ENCODE results near the gene TBX3.

TBX3 gene

DNA sequence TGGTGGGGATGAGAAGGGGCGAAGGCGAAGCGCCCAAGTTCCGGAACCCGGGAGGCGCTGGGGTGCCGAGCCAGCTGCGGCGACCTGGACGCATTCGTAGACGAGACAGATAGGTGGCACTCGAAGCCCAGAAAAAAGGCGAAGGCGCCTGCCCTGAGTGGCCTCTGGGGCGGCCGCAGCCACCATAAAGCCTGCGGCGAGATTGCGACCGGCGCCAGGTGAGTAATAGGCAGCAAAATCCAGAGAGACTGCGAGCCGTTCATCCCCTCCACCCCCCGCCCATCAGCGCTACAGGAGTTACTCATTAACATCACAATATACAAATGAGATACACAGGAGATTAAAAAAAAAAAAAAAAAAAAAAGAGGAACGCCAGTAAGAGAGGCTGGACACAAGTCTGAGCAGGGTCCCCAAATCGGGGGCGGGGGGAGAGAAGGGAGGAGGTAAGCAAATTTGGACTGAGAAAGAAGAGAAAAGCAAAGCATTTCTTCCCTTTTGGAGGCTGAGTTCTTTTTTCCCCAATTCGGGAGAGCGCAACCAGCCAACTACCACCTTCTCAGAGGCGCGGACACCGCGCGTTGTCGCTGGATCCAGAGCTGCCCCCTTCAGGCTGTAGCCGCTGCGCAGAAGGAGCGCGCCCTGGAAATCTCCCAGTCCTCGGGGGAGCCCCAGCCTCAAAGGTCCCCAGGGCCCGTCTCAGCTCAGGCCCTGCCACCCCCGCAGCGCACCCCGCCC is 15.7 kb downstream of the TBX3 start:
- DNase-seq: peak in 9 of 14 donors; percentile 1 to 49 (median 11)

DNA sequence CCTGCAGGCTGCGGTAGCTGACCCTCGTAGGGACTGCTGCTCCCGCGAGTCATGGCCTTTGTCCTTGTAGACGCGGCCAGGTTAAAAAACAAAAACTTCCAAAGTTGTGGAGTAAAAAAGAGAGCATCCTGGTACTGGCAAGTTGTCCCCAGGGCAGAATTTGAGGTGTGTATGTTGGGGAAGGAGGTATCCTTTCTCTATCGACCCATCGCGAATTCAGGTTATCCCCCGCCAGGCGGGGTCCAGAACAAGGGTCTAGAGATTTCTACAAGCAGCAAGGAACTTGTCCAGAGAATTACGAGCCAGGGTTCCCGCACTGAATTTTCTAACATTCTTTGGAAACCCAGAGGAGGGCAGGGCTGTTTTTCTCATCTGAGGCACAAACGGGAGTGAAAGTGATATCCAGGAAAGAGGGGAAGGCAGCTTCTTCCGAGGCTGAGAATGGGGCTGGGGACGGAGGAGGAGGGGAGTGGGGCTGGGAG is 16.3 kb downstream of the TBX3 start:
- no peak for DNase-seq

DNA sequence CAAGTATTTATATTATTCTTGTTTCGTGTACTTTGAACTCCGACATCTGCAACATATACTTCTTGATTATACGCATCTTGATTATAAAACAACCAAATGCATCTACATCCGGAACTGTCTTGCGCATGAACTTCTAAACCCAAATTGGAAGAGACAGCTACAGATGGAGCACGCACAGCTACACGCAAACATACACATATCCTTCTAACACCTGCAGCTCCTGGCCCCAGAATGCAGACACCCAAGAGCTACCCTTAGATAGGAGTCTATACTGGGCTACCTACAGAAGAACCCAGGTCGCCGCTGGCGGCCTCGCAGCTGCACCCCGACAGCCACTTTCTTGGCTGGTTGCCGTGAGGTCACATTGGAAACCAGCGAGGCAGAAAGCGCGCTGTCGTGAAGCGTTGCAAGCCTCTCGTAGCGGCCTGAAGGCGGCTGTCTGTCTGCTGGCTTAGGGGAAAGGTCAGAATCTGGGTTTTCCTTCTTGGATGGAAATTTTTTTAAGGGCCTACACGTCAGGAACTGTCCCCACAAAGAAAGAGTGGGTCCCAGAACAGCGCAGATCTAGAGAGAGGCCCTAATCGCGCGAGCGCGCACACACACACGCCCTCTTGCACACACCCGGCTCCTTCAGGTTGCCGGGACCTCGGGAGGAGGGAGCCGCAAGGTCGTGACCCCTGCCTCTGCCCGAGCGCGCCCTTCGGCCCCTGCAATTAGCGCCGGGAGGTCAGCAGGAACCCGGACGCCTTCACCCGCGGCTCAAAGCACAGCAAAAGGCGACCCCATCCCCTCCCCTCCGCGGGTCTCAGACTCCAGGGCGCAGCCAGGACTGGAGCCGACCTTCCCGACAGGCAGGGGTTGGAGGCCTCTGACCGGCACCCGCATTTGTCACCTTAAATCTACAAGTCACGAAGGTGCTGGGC is 17.0 kb downstream of the TBX3 start:
- no peak for DNase-seq

DNA sequence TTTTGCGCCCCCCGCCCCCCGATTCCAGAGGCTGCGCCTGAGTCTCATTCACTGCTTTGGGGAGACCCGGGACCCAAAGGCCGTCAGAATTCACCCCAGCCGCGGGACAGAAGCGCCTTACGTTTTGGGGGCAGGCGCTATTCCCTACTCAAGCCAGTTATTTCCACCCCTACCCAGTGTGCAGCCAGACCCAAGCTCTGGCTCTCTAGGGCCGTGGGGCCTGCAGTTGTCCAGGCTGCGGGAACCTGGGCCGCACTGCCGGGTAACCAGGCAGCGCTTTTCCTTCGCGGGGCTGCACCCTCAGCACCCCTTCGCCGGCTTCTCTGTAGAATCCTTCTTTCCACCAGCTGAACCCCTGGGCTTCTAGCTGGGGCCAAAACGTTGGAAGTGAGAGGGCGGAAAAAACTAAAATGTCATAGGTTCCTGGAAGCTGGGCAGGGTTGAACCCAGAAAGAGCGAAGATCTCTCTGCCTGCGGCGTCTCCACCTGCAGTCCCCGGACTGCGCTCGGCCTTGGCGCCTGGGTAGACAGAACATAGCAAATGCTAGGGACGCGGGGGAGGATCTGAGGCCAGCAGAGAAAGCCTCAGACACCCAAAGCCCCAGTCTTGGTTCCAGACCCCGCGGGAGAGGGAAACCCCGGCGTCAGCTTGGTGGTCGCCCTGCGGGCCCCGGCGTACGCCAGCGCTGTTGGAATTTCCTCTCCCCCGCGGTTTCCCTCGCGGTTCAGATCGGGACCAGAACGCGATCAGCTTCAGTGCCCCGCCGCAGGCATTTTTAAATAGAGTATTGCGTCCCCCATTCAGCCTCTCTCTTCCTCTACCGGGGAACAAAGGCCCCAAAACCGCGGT is 18.3 kb downstream of the TBX3 start:
- no peak for DNase-seq

DNA sequence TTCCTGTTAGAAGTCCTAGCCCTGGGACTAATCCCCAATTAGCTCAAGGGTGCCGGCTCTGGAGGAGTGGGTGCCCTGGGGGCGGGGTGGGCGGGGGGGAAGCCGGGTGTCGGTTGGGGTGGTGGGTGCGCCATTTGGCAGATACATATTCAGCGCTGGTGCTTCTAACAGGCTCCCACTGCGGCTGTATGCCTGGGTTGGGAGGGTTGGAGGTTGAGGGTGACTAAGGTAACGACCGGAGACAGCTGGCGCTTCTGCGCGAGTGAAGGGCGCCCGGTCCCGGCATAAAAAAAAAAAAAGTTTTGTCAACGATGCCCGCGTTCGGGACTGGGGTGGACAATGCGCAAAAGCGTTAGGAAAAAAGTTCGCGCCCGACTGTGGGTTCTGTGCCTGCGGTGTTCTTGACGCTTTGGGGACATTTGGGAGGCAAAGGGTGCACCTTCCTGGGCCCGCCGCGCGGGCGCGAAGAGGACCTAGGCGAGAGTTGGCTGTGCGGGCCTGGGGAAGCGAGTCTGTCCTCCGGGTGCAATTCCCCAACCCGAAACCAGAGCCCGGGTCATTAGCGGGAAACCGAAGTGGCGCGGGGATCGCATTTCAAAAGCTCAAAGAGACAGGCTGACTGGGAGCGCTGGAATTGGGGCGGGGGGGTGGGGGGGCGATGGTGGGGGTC is 19.2 kb downstream of the TBX3 start:
- no peak for DNase-seq

DNA sequence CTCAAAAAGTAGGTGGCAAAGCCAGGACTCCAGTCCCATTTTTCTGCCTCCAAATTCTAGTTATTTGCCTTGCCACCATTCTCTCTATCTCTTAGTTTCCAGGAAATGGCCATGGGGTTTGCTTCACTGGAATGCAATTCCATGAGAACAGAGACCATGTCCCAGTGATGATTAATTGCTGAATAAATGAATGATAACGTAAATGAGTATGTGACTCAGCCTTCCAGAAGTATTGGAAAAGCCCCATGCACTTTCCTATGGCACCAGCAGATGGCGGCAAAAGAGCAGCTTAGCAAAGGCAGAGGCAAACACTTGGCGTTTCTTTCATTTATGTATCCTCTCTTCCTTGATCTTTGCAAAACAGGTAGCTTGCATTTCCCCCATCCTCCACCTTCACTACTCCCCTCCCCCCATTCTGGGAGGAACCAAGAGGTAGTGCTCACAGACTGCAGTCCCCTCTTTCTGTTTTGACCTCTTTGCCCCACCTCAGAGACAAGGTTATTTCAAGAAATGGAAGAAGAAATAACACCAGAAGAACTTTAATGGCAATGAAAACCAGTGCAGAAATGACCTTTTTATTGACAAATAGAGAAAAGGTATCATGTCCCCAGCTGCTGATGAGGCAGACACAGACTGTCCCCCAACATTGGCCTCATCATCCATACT is 21.3 kb downstream of the TBX3 start:
- peak in 9 of 14 donors; percentile 4 to 62 (median 30) for DNase-seq

DNA sequence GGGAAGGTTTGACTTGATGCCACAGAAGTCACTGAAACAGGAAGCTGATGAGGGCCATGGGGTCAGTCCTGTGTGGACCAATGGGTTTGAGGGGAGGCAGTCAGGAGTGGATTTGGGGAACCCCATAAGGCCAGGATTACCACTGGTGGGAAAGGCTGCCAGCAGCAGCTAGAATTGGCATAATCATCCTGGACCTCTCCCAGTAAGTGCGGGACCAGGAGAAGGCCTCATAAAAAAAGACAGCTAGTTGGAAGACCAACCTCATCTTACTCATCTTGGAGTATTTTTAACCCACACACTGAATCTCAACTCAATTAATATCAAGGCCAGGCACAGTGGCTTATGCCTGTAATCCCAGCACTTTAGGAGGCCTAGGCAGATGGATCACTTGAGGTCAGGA is 22.7 kb downstream of the TBX3 start:
- DNase-seq: no peak

DNA sequence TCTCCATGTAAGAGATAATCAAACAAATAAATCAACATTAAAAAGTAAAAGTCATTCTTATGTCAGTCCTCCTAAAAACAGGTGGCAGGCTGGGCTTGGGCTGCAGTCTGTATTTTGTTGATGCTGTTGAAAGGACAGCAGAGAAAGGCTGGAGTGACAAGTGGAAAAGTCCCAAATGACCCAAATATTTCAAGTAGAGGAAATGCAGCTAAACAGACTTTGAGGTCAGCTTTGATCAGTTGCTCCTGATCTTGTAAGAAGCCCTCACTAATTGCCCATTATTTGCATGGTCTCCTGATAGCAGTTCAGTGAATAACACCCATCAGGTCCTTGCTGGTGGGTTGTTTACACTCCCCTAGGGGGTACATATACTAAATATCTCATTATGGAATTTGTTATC is 24.9 kb downstream of the TBX3 start:
- DNase-seq: no peak

DNA sequence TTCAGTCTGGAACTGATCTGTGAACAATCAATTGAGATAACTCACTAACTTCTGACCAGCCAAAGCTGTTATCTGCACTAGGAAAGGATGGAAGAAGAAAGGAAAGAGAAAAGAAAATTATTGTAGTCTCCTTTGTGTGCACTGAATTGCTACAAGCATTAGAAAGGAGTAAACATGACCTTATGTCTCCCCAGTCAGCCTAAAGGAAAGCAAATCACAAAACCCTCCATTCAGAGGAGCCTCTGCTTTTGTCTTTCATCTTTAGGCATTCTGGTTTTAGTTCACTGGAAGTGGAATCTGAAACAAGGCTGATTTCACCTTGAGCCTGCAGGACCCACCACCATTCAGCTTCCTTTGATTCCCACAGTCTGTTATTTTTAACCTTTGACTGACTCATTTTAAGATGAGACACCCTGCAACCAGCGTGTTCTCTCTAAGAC is 26.0 kb downstream of the TBX3 start:
- DNase-seq: no peak

DNA sequence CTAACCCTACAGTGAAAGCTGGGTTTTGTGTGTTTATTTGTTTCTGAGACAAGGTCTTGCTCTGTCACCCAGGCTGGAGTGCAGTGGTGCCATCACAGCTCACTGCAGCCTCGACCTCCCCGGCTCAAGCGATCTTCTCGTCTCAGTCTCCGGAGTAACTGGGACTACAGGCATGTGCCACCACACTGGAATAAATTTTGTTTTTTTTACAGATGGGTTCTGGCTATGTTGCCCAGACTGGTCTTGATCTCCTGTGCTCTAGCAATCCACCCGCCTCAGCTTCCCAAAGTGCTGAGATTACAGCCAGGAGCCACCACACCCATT is 26.4 kb downstream of the TBX3 start:
- DNase-seq: no peak

DNA sequence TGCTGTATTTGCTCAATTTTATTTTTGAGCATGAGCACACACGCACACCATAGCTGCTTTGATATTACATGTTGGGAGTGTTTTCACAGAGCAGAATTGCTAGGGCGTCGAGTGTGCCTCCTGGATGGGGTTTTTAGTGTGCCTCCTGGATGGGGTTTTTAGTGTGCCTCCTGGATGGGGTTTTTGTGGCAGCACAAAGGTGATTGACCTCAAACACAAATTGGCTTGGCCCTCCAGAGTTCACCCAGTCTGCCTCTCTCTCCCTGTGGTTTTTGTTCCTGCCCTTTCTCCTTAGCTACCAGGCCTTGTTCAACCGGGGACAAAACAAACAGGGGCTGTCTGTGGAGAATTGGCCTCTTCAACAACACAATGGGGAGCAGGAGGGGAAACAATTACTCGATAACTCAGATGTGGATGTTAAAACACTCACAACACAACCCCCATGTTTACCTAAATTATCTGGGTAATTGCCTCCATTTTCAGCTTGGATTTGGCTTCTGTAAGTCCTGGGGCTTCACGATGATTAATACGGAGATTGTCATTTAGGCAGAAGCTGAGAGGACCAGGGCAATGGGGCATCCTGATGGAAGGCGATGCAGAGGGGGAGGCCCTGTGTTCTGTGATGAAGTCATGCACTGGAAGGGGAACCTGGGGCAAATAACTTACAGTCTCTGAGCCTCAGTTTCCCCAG is 26.9 kb downstream of the TBX3 start:
- no peak for DNase-seq

DNA sequence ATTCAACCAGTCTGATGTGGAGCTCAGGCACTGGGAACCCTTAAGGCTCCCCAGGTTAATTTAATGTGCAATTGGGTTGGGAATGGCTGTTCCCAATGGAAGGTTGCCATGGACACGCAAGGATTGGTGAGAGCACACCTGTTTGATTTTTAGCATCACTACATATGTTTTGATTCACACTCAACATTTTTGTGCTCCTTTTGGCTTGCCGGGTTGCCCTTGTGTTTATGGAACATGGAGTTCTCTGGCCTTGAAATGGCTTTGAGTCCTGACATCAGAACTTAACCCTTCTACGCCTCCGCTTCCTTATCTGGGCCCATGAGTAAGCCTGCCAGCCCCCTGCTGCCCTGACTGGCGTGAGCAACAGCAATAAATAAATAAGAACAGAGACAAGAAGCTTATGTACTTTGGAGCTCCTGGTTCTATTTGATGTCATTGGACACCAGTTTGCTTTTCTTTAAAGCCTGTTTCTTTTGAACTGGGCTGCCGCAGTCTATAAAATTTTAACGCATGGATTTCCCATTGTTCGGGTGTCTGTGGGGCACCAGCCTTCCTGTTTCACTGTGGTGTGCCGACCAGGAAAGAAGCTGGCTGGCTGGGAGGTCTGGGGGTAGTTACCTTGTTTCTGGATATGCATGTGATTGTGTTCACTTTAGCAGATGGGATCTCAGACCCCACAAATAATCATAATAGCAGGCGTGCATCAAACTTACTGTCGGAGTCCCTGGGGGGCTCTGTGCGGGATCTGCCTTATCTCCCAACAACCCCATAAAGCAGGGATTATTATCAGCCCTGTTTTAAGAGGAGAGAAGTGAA is 27.8 kb downstream of the TBX3 start:
- no peak for DNase-seq

DNA sequence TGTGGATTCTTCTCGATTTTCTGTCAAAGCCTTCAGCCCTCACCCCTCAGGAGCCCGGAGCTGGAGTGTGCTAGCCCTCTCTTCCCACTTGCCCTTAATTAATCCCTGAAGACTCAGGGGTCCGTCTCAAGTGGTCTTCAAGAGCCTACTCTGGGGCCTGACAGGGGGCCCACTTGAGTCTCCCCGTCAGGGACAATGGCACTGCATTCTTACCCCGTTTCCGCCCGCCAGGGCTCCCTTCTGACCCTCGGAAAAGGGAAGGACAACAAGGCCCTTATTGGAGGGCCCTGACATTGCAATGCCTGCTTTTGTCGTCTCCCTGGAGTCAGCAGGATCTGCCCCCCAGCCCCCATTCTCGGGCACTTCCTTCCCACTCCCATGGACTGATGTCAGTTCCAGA is 34.4 kb downstream of the TBX3 start:
- DNase-seq: no peak

DNA sequence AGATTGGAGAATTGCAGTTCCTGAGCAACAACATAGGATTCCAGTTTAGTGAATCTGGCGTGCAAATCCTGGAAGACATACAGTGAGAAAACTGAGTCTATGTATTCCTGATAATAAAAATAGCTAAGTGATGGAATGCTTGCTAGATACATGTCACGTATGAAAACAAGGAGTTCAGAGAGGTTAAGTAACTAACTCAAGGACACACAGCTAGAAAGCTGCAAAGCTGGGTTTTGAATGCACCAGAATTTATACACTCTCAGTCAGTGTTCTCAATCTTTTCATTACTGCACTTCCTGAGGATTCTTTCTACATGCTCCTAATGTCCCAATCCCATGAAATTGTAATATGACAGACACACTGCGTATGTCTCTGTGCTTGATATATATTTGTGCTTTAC is 35.3 kb downstream of the TBX3 start:
- DNase-seq: no peak

DNA sequence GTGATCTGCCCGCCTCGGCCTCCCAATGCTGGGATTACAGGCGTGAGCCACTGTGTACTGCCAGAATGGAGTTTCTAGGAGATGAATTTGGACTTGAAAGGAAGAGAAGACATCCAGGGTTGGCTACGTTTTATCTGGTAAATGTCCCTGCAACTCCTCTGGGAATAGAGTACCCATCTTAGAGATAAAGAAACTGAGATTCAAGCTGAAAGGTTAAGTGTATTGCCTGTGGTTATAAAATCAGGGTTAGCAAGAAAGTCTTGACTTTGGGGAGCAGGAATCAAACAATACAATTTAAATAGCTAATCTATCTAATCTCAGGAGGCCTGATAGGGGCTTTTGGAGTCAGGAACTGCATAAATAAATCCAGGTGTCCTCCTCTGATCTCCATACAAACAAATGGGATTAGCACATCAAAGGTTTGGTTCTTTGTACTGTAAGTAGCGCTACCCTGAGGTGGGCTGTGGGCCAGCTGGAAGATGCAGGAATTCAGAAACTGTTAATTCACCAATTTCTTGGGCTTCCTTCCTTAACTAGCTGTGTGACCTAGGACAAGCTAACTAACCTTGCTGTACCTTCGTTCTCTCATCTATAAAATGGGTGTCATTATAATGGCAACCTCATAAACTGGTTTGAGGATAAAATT is 45.1 kb downstream of the TBX3 start:
- DNase-seq: no peak

DNA sequence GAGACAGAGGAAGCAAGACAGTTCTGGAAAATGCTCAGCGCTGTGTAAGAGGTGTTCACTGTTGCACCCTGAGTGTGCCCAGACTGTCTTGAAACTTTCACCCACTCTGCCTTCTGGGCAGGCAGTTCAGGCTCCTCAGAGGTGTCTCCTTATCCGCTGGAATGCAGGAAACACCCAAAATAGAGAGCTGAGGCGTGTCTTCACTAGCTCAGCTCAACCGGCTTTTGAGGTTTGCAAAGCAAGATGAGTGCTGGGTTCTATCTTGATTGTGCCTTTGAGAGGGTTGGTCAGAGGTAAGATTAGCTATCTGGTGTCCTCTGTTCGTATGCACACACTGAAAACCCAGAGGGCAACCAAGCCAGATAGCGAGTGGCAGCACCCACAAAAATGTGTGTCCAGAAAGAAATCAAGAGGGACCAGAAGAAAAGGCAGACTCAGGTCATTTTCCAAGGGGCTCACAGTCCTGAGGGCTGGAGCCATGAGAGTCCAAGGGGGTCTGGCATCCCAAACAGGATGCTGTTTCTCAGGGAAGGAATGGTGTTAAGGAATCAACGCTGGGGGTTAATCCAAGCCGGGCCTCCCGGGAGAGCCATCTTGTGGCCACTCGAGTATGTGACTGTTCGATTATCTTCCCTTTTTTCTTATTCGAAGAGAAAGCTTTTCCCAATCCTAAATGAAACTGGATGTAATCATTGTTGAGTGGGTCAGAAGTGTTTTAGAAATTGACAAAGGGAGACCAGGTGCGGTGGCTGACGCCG is 47.1 kb downstream of the TBX3 start:
- DNase-seq: no peak

DNA sequence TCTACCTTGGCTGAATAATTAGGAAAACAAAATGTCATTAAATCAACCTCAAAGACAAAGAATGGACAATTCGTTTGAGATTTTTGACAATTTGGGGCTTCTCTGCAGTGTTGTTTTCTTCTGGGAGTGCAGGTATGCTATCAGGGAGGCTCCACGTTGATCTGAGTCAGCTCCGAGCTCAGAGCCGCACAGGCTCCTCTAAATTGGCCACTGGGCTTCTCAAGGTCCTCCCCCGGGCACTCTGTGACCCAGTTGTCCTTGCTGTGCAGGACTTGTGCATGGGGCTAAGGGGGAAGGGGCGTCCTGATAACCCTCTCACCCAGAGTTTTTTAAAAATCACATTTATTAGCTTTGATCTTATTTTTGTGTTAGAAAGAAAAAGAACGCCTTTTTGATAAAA is 52.7 kb downstream of the TBX3 start:
- DNase-seq: no peak

DNA sequence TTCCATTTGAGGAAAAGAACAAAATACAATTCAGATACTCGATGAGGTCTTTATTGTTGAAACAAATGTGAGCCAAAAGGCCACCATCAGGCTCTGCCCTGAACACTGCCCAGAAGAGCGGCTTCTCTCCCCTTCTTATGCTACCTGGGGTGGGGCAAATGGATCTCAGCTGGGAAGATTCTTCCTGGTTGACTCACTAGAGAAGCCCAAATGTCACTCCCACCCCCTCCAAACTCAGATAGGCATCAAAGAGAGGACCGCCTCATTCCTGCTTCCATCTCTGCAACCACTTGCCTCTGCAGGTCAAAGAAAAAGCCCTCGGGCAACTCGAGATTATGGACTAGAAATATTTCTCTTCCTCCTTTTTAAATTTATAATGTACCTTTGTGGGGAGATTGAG is 55.8 kb downstream of the TBX3 start:
- DNase-seq: no peak

DNA sequence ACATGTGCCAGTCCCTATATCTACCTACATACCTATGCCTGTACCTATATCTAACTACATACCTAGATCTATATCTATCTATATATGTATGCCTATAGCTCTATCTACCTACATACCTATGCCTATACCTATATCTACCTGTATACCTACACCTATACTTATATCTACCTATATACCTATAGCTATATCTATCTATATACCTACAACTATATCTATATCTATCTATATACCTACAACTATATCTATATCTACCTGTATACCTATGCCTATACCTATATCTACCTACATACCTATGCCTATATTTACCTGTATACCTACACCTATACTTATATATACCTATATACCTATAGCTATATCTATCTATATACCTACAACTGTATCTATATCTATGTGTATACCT is 56.6 kb downstream of the TBX3 start:
- DNase-seq: no peak

Measured in C1 segment of cervical spinal cord (tissue), 14 donors.